ENCODE measurements around the gene PCDHGC4. TPM values are rescaled to one million over a fixed set of nuclear protein-coding genes. Genes with fewer than 3 reads are reported as not detected.

Gene PCDHGC4
- total and polyA plus RNA-seq, 2 donors (not counting 3 experiments of a cell fraction or from before 2014, with no cell fraction given) = 0.25 to 2.1 TPM

- dilution Hi-C loops (cut with MboI; ENCODE audit: extremely low pct_ligation_motif_present, low sequenced_read_pairs) (no loop called here), intact Hi-C loops (cut with micrococcal nuclease) (no loop called here)
- Histone ChIP-seq H3K79me2 (ENCODE audit: control insufficient read depth, insufficient read depth, low read length) (no peaks in the 10 kb centered on the region), H4K20me1 (replicated peaks; ENCODE audit: control insufficient read depth, extremely low read depth, insufficient read depth, low read length) (no peaks in the 10 kb centered on the region), H3K9me3 (replicated peaks; ENCODE audit: control insufficient read depth, insufficient read depth, low read length) (no peaks in the 10 kb centered on the region), H3K27ac (ENCODE audit: insufficient read depth, low read depth, low read length) (no peak overlapping the region), H3K9me1 (replicated peaks; ENCODE audit: control insufficient read depth, extremely low read depth, insufficient read depth, low read length) (no peaks in the 10 kb centered on the region), H2AFZ (ENCODE audit: low read depth, low read length) (no peak overlapping the region), H3K4me3 (replicated peaks in 1 of 3; ENCODE audit: insufficient read depth in 1 of 3, low read depth in 1 of 3, low read length in 3 of 3) (no peak overlapping the region), H3K9ac (replicated peaks; ENCODE audit: extremely low read depth, insufficient read depth, low read length) (no peak overlapping the region), H3K4me2 (ENCODE audit: insufficient read depth, low read length) (no peak overlapping the region), H3K36me3 (ENCODE audit: control insufficient read depth in 2 of 2, extremely low read depth in 1 of 2, insufficient read depth in 2 of 2, low read length in 2 of 2) (no peaks in the 10 kb centered on the region), H3K27me3 (ENCODE audit: control insufficient read depth in 2 of 2, insufficient read depth in 2 of 2, low read length in 2 of 2) (peaks cover 0 to 4% of the 10 kb centered on the region in 2 experiments), H3K4me1 (ENCODE audit: control insufficient read depth, extremely low read depth, insufficient read depth, low read length) (no peaks in the 10 kb centered on the region)
- no TSS peak for BruUV-seq (replicated peaks)
- ChIA-PET CTCF (interaction anchor here (2.1 to 2.6 kb wide), 2 partner anchors 9 to 118 kb away, joined by 9 to 16 read pairs; partner anchors contain the start of gene PCDHGA12), POLR2A (no interaction called here)
- no peak for TF ChIP-seq MAX (IDR thresholded peaks at IDR 0.05; ENCODE audit: insufficient read depth, insufficient read length)
- TF ChIP-seq POLR2A (IDR thresholded peaks at IDR 0.05; ENCODE audit: low read depth, low read length) = no peak
- TF ChIP-seq MYC (IDR thresholded peaks at IDR 0.05; ENCODE audit: low read depth, low read length) = no peak
- TF ChIP-seq POLR2AphosphoS5 (IDR thresholded peaks at IDR 0.05; ENCODE audit: insufficient read depth, low read depth, low read length) = no peak
- TF ChIP-seq JUN (IDR thresholded peaks at IDR 0.05; ENCODE audit: borderline replicate concordance, insufficient read depth, insufficient read length, low read depth) = no peak
- TF ChIP-seq FOS (IDR thresholded peaks at IDR 0.05; ENCODE audit: borderline replicate concordance, insufficient read depth, low read length) = no peak
- no peak for TF ChIP-seq CTCF (IDR thresholded peaks at IDR 0.05; ENCODE audit: extremely low read depth in 1 of 2, insufficient read depth in 1 of 2, low read depth in 1 of 2, low read length in 2 of 2)
- TF ChIP-seq EZH2 (IDR thresholded peaks at IDR 0.05; ENCODE audit: borderline replicate concordance, low read depth, low read length, severe bottlenecking) = no peak
- FAIRE-seq (no peak), DNase-seq (ENCODE audit: low read depth, low spot score) (no peak)
These were observed 45.3 kb upstream of the PCDHGC4 start for GRCh38 chr5:141439411-141440141.
